Ishikawa (cell line): ENCODE data around the gene ACCS.

Source experiments
- CEBPB ChIP-seq: IDR thresholded peaks from 2 replicates; pipeline ENCODE4 v1.6.1; 2012
- CREB1 ChIP-seq: IDR thresholded peaks from 2 replicates; pipeline ENCODE4 v1.6.1; 2012; ENCODE audit warnings: low read depth
- EGR1 ChIP-seq: IDR thresholded peaks from 2 replicates; pipeline ENCODE4 v1.6.1; 2012
- EP300 ChIP-seq: IDR thresholded peaks from 2 replicates; pipeline ENCODE4 v1.6.1; 2012; ENCODE audit warnings: borderline replicate concordance
- FOXM1 ChIP-seq: IDR thresholded peaks from 2 replicates; pipeline ENCODE4 v1.6.1; 2012; ENCODE audit warnings: low read depth, borderline replicate concordance
- MAX ChIP-seq: IDR thresholded peaks from 2 replicates; pipeline ENCODE4 v1.6.1; 2012
- NFIC ChIP-seq: IDR thresholded peaks from 2 replicates; pipeline ENCODE4 v1.6.1; 2012
- RAD21 ChIP-seq: IDR thresholded peaks from 2 replicates; pipeline ENCODE4 v1.6.1; 2012; ENCODE audit warnings: low read depth
- REST ChIP-seq: IDR thresholded peaks from 2 replicates; pipeline ENCODE4 v1.6.1; 2012; ENCODE audit warnings: low read depth, mild to moderate bottlenecking
- TAF1 ChIP-seq: IDR thresholded peaks from 2 replicates; pipeline ENCODE4 v1.6.1; 2012; ENCODE audit warnings: low read depth, mild to moderate bottlenecking
- TCF12 ChIP-seq: IDR thresholded peaks from 2 replicates; pipeline ENCODE4 v1.6.1; 2012; ENCODE audit warnings: low read depth
- TEAD4 ChIP-seq: IDR thresholded peaks from 2 replicates; pipeline ENCODE4 v1.6.1; 2012
- USF1 ChIP-seq: IDR thresholded peaks from 2 replicates; pipeline ENCODE4 v1.6.1; 2012
- YY1 ChIP-seq: IDR thresholded peaks from 2 replicates; pipeline ENCODE4 v1.6.1; 2012; ENCODE audit warnings: low read depth
- ZBTB7A ChIP-seq: IDR thresholded peaks from 2 replicates; pipeline ENCODE4 v1.6.1; 2012; ENCODE audit warnings: low read depth

Gene ACCS

GRCh38 chr11:44065841-44066731 is at the start of gene ACCS:
Gene ACCS, plus strand, starts transcription at chr11:44066270. Its CDS starts 1,358 bp downstream, at chr11:44067628.
- TF ChIP-seq ZBTB7A, result no peak
- peak; percentile 83 for TF ChIP-seq USF1
- TF ChIP-seq NFIC, result no peak
- TF ChIP-seq CREB1, result no peak
- no peak for TF ChIP-seq CEBPB
- TF ChIP-seq YY1, result no peak
- TF ChIP-seq TEAD4, result no peak
- no peak for TF ChIP-seq EP300
- no peak; the same call in none of the 2 replicates for TF ChIP-seq TAF1
- TF ChIP-seq FOXM1, result no peak
- TF ChIP-seq TCF12, result no peak; the same call in 1 of the 2 replicates
- no peak for TF ChIP-seq RAD21
- TF ChIP-seq MAX, result 0 out of 2 replicates have a peak, but pooled peaks have one; percentile 68
- no peak for TF ChIP-seq REST
- peak; percentile 58 for TF ChIP-seq EGR1

- TF ChIP-seq EGR1, result no peak
Measured at GRCh38 chr11:44016546-44017442, 49.3 kb upstream of the ACCS start.

- TF ChIP-seq TAF1 (no peak), NFIC (no peak), EP300 (no peak), RAD21 (no peak), FOXM1 (no peak), CEBPB (no peak), ZBTB7A (no peak), USF1 (no peak), CREB1 (no peak), MAX (no peak), REST (no peak), TCF12 (no peak), YY1 (no peak), EGR1 (no peak), TEAD4 (no peak)
Measured at GRCh38 chr11:44017443-44018126, 48.5 kb upstream of the ACCS start.

- TF ChIP-seq CREB1 (no peak), RAD21 (no peak), TEAD4 (no peak), USF1 (no peak), EP300 (no peak), YY1 (no peak), TCF12 (no peak), FOXM1 (no peak), MAX (no peak), CEBPB (no peak), ZBTB7A (no peak), NFIC (no peak)
Measured at GRCh38 chr11:44018127-44018521, 47.9 kb upstream of the ACCS start.
